Sigmoid colon (tissue), 7 donors: Measurements from ENCODE around the gene OGFOD2. TPM values are rescaled to one million over a fixed set of nuclear protein-coding genes. Genes with fewer than 3 reads are reported as not detected.

Source experiments
- DNase-seq: peaks from one replicate; pipeline ENCODE4 v3.0.0-alpha.2; 2019
- H3K27ac ChIP-seq, 4 donors: fragments of 200-600 bp; sonication (generic); one replicate each; pipeline ENCODE4 v1.5.1; 2016 to 2019; ENCODE audit warnings: mild to moderate bottlenecking in 1 of 4
- H3K27me3 ChIP-seq, 3 donors: fragments of 200-600 bp; sonication (generic); one replicate each; pipeline ENCODE4 v1.5.1; 2019; ENCODE audit warnings: mild to moderate bottlenecking in 1 of 3
- H3K36me3 ChIP-seq, 4 donors: fragments of 200-600 bp; sonication (generic); one replicate each; pipeline ENCODE4 v1.5.1; 2016 to 2019
- H3K4me1 ChIP-seq, 4 donors: fragments of 200-600 bp; sonication (generic); one replicate each; pipeline ENCODE4 v1.5.1; 2017 to 2019
- H3K4me3 ChIP-seq, 4 donors: fragments of 200-600 bp; sonication (generic); one replicate each; pipeline ENCODE4 v1.5.1; 2017 to 2019; ENCODE audit warnings: mild to moderate bottlenecking in 2 of 4, moderate library complexity in 1 of 4
- H3K9me3 ChIP-seq, 4 donors: fragments of 200-600 bp in 3 of 4; sonication (generic) in 3 of 4; one replicate each; pipeline versions ENCODE4 v1.5.1 to v1.6.1; 2013 to 2019
- EP300 ChIP-seq, 4 donors: sonication (generic); formaldehyde crosslinking; IDR thresholded peaks; one replicate each; pipeline ENCODE4 v1.6.1; 2017; ENCODE audit warnings: antibody characterized with exemption in 4 of 4
- POLR2A ChIP-seq, 2 donors: fragments of 450-650 bp; IDR thresholded peaks; one replicate each; pipeline ENCODE4 v1.6.1; 2016; ENCODE audit warnings: antibody characterized with exemption in 2 of 2, mild to moderate bottlenecking in 2 of 2, moderate library complexity in 2 of 2
- POLR2AphosphoS5 ChIP-seq, 4 donors: sonication (generic); formaldehyde crosslinking; IDR thresholded peaks; one replicate each; pipeline ENCODE4 v1.6.1; 2017; ENCODE audit warnings: antibody characterized with exemption in 4 of 4
- WGBS, 2 donors: extraction: QIAGEN DNeasy Blood & Tissue Kit; methylation state at CpG; one replicate each; pipeline ENCODE4 v1.1.7; 2013; 5-methylcytosine and 5-hydroxymethylcytosine counted together
- intact Hi-C: fragments of 100-400 bp; cut with DNase I; formaldehyde crosslinking; loops from one replicate; pipeline ENCODE4 v1.15.1; 2023
- polyA plus RNA-seq, 3 donors: library from polyadenylated mRNA; stranded (reverse); fragments of 200-250 nt; gene quantifications; one replicate each; pipeline ENCODE4 v1.2.3, GENCODE V29; 2013
- total RNA-seq, 4 donors: library from RNA; depleted of rRNA; stranded (reverse); fragments of >200 nt; gene quantifications; one replicate each; pipeline ENCODE4 v1.1.0, GENCODE V29; 2016
- TF ChIP-seq, protein P1 (sequence below), 4 experiments: fragments of 450-650 bp in 3 of 4; fragments of 200-600 bp in 1 of 4; IDR thresholded peaks; one replicate each; pipeline ENCODE4 v1.5.1; 2016 to 2019; ENCODE audit warnings: antibody characterized with exemption in 4 of 4, mild to moderate bottlenecking in 3 of 4, moderate library complexity in 2 of 4
- donor health status: healthy with polysubstance abuse.
- donor health status: Bipolar disorder and iron deficiency.
- donor health status: healthy.

OGFOD2 gene
- total and polyA plus RNA-seq, 7 donors, result 8.1 to 26.5 (median 10.2) TPM

DNA sequence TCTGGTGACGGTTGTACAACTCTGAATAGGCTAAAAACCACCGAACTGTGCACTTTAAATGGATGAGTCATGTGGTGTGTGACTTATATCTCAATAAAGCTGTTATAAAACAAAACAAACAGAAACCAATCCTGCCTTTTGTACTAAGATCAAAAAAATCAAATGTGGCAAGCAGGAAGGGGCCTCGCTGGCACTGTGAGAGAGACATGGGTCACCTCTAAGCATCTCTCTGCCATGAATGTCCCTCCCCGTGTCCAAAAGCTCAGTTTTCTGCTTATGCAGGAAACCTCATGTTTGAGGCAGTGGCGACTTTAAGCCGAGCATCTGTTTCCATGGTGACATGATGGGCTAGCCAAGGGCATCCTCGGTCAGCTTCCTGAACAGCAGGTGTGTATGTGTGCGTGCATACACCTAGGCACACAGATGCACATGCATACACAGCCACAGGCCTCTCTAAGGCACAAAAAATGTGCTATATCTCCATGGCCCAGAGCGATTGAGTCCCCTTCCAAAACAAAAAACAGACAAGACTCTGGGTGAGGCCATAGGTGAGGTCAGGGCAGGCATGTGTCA lies 49.9 kb downstream of the OGFOD2 start:
- Histone ChIP-seq H3K4me3 (no peak overlapping the region), H3K27me3 (no peaks in the 10 kb centered on the region), H3K4me1 (no peaks in the 10 kb centered on the region), H3K36me3 (peaks cover 0 to 16% (median 1%) of the 10 kb centered on the region in 4 donors), H3K27ac (no peak overlapping the region), H3K9me3 (no peaks in the 10 kb centered on the region)
- TF ChIP-seq EP300 (IDR thresholded peaks at IDR 0.05), result no peak
- TF ChIP-seq, protein P1, sequence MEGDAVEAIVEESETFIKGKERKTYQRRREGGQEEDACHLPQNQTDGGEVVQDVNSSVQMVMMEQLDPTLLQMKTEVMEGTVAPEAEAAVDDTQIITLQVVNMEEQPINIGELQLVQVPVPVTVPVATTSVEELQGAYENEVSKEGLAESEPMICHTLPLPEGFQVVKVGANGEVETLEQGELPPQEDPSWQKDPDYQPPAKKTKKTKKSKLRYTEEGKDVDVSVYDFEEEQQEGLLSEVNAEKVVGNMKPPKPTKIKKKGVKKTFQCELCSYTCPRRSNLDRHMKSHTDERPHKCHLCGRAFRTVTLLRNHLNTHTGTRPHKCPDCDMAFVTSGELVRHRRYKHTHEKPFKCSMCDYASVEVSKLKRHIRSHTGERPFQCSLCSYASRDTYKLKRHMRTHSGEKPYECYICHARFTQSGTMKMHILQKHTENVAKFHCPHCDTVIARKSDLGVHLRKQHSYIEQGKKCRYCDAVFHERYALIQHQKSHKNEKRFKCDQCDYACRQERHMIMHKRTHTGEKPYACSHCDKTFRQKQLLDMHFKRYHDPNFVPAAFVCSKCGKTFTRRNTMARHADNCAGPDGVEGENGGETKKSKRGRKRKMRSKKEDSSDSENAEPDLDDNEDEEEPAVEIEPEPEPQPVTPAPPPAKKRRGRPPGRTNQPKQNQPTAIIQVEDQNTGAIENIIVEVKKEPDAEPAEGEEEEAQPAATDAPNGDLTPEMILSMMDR (IDR thresholded peaks at IDR 0.05), result no peak
- TF ChIP-seq POLR2A (IDR thresholded peaks at IDR 0.05), result no peak
- no peak for TF ChIP-seq POLR2AphosphoS5 (IDR thresholded peaks at IDR 0.05)
- intact Hi-C loops, result no loop called here
- DNase-seq, result no peak
- WGBS, 2 donors, result 17 to 54% methylated on average over 9 of the region's 9 CpGs

DNA sequence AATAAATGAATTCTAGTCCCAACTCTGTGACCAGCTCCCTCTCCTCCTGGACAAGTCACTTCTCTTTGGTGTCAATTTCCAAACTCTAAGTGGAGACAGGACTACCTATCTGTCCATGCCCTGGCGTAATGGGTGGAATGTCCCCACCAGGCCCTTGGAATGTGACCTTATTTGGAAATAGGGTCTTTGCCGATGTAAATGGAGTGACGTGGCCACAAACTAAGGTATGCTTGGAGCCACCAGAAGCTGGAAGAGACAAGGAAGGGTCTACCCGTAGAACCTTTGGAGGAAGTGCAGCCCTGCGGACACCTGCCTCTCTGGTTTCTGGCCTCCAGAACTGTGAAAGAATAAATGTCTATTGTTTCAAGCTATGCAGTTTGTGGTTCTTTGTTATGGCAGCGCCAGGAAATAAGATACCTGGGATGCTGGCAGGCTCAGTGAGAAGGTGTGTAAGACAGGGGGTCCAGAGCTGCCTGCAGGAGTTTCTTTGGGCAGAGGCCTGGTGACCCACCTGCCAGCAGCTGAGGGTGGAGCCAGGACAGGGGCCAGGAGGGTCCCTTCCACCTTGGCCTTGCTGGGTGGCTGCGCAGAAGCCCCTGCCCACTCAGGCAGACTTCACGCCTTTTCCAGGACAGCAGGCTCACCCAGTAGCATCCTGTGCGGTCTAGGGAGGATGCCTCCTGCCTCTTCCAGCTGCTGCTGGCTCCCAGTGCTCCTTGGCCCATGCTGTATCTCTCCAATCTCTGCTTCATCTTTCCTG lies 51.2 kb downstream of the OGFOD2 start:
- peaks cover 0 to 20% (median 1%) of the 10 kb centered on the region in 4 donors for H3K36me3 ChIP-seq
- no peak overlapping the region for H3K4me3 ChIP-seq
- no peaks in the 10 kb centered on the region for H3K4me1 ChIP-seq
- H3K27ac ChIP-seq, result no peak overlapping the region
- H3K27me3 ChIP-seq, result no peaks in the 10 kb centered on the region
- TF ChIP-seq EP300 (IDR thresholded peaks at IDR 0.05) (no peak), POLR2AphosphoS5 (IDR thresholded peaks at IDR 0.05) (no peak), POLR2A (IDR thresholded peaks at IDR 0.05) (no peak)
- TF ChIP-seq, protein P1 (IDR thresholded peaks at IDR 0.05), result no peak
- intact Hi-C loops, result no loop called here
- no peaks in the 10 kb centered on the region for H3K9me3 ChIP-seq
- WGBS, 2 donors, result 92 to 94% methylated on average over 9 of the region's 9 CpGs
- DNase-seq, result no peak

DNA sequence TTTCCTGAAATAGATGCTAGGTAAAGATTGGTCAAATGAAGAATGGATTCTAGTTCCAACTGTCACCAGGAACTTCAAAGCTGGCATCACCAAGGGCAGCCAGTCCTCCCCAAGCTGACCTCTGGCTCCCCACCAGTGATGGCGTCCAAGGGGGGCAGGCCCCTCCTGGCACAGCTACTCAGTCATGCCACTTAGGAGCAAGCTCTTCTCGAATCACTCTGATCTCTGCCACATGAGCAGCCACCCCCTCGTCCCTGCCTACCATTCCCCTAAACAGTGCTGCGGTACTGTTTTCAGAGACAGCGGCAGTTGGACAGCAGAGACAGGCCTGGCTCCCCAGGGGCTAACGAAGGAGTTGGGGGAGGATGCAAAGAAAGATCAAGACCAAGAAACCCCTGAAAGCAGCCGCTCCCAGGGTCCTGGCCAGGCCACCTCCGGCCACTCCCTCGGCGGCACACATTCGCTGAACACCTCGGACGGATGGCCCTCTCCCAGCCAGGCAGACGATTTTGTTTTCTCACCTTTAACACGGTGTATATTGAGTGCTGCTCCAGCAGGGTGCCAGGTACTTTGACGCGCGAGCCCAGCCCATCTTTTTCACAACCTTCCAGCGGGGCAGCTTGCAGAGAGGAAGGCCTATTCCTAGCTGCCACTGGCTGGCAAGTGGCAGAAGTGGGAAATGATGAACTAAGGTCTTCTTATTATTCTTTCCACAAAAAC lies 52.8 kb downstream of the OGFOD2 start:
- intact Hi-C loops, result no loop called here

DNA sequence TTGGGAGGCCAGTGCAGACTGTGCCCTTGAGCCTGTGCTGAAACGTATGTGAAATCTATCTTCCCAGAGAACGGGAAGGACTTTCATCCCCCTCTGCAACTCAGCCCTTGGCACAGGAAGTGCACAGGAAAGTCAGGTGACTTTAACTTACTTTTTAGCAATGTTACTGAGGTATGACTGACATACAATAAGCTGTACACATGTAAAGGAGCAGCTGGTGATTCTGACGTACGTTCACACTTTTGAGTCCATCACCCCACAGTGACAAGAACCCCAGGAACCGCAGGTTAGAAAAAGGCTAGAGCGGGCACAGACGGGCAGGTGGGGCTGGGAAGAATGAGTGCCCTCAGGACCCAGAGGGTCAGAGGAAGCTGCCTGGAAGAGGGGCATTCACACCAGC lies 53.4 kb downstream of the OGFOD2 start:
- Histone ChIP-seq H3K9me3 (no peaks in the 10 kb centered on the region), H3K27ac (no peak overlapping the region), H3K36me3 (peaks cover 0 to 42% (median 4%) of the 10 kb centered on the region in 4 donors), H3K27me3 (no peaks in the 10 kb centered on the region), H3K4me3 (no peak overlapping the region), H3K4me1 (no peaks in the 10 kb centered on the region)
- DNase-seq, result no peak
- 84 to 89% methylated on average over 7 of the region's 7 CpGs for WGBS, 2 donors
- intact Hi-C loops, result no loop called here
- no peak for TF ChIP-seq EP300 (IDR thresholded peaks at IDR 0.05)
- TF ChIP-seq POLR2AphosphoS5 (IDR thresholded peaks at IDR 0.05), result no peak

More for the DNA sequence above, 52.8 kb downstream of the OGFOD2 start:
- Histone ChIP-seq H3K4me3 (no peak overlapping the region), H3K27me3 (no peaks in the 10 kb centered on the region), H3K36me3 (peaks cover 0 to 36% (median 1%) of the 10 kb centered on the region in 4 donors), H3K9me3 (no peaks in the 10 kb centered on the region), H3K4me1 (no peaks in the 10 kb centered on the region), H3K27ac (no peak overlapping the region)
- WGBS, 2 donors, result 87 to 89% methylated on average over 19 of the region's 19 CpGs
- no peak for TF ChIP-seq POLR2AphosphoS5 (IDR thresholded peaks at IDR 0.05)
- TF ChIP-seq, protein P1 (IDR thresholded peaks at IDR 0.05), result no peak
- no peak for TF ChIP-seq EP300 (IDR thresholded peaks at IDR 0.05)
- no peak for TF ChIP-seq POLR2A (IDR thresholded peaks at IDR 0.05)
- no peak for DNase-seq

DNA sequence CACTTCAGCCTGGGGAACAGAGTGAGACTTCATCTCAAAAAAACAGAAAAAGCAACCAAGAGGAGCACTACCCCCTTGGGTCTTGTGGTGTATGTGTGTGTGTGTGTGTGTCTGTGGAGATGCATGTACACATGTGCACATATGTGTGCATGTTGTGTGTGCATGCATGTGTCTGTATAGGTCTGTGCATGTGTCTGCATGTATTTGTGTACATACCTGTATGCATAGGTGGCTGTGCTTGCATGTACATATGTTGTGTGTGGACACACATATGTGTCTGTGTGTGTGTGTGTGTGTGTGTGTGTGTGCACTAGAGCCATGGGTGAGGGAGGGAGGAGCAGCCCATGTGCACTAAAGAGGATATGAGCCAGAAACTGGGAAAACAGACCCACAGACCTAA lies 54.5 kb downstream of the OGFOD2 start:
- intact Hi-C loops, result no loop called here
- peaks cover 0 to 51% (median 4%) of the 10 kb centered on the region in 4 donors for H3K36me3 ChIP-seq
- H3K4me1 ChIP-seq, result no peaks in the 10 kb centered on the region
- no peak overlapping the region for H3K4me3 ChIP-seq
- H3K27me3 ChIP-seq, result no peaks in the 10 kb centered on the region
- no peaks in the 10 kb centered on the region for H3K9me3 ChIP-seq
- TF ChIP-seq POLR2A (IDR thresholded peaks at IDR 0.05) (no peak), EP300 (IDR thresholded peaks at IDR 0.05) (no peak), POLR2AphosphoS5 (IDR thresholded peaks at IDR 0.05) (no peak)
- TF ChIP-seq, protein P1 (IDR thresholded peaks at IDR 0.05), result no peak
- H3K27ac ChIP-seq, result no peak overlapping the region
- no peak for DNase-seq
